ENCODE data around the gene RARB.

DNA sequence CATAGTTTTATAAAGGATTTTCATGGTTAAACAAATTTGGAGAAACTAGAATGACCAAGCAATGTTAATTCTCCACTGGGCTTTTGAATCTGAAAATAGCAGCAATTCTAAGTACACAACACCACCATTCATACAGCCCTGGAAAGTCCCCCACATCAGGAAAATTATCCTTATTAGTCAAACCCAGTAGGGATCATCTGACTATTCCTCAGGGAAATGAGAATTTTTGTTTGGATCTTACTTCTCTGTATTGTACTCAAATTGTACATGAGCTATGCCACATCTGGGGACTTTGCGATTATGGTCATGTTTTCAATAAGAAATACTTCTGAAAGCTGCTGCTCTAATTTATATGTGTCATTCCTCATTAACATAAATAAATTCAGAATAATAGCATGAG is 46.0 kb downstream of the RARB start:
- no peak for TF ChIP-seq EZH2phosphoT487 (IDR thresholded peaks at IDR 0.05)
- TF ChIP-seq, protein P1, sequence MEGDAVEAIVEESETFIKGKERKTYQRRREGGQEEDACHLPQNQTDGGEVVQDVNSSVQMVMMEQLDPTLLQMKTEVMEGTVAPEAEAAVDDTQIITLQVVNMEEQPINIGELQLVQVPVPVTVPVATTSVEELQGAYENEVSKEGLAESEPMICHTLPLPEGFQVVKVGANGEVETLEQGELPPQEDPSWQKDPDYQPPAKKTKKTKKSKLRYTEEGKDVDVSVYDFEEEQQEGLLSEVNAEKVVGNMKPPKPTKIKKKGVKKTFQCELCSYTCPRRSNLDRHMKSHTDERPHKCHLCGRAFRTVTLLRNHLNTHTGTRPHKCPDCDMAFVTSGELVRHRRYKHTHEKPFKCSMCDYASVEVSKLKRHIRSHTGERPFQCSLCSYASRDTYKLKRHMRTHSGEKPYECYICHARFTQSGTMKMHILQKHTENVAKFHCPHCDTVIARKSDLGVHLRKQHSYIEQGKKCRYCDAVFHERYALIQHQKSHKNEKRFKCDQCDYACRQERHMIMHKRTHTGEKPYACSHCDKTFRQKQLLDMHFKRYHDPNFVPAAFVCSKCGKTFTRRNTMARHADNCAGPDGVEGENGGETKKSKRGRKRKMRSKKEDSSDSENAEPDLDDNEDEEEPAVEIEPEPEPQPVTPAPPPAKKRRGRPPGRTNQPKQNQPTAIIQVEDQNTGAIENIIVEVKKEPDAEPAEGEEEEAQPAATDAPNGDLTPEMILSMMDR (IDR thresholded peaks at IDR 0.05) = no peak
